GF-D8 (cell line): Measurements from ENCODE around the gene CA11.

Experiments
- DNase-seq: peaks from one replicate; lab custom pipeline; 2025; lab: John Stamatoyannopoulos, UW

CA11 gene

GRCh38 chr19:48628486-48629296, 17.3 kb downstream of the CA11 start:
- no peak for DNase-seq

GRCh38 chr19:48627865-48628314, 18.1 kb downstream of the CA11 start:
- DNase-seq = no peak

- DNase-seq = no peak
These were observed 18.7 kb downstream of the CA11 start for GRCh38 chr19:48627201-48627864.

GRCh38 chr19:48625891-48626327, 20.1 kb downstream of the CA11 start:
- no peak for DNase-seq

GRCh38 chr19:48624791-48625723, 20.9 kb downstream of the CA11 start:
- DNase-seq = no peak

GRCh38 chr19:48624067-48624594, 21.9 kb downstream of the CA11 start:
- no peak for DNase-seq

GRCh38 chr19:48623556-48624066, 22.4 kb downstream of the CA11 start:
- no peak for DNase-seq

- no peak for DNase-seq
These were observed 26.0 kb downstream of the CA11 start for GRCh38 chr19:48619692-48620585.

GRCh38 chr19:48618916-48619691, 26.9 kb downstream of the CA11 start, which contains the start of the genes RPL18 and SPHK2:
RPL18 (minus strand) TSS chr19:48619178; CDS start chr19:48619143, 35 bp downstream.
SPHK2 (plus strand) TSS chr19:48619506; CDS start chr19:48620515, 1,009 bp downstream.
- peak; percentile 99 for DNase-seq

GRCh38 chr19:48618278-48618915, 27.6 kb downstream of the CA11 start:
- DNase-seq = no peak

- no peak for DNase-seq
These were observed 28.6 kb downstream of the CA11 start for GRCh38 chr19:48617146-48617937.

GRCh38 chr19:48616491-48617056, 29.4 kb downstream of the CA11 start:
- DNase-seq = no peak

- no peak for DNase-seq
These were observed 29.9 kb downstream of the CA11 start for GRCh38 chr19:48616041-48616436.

- no peak for DNase-seq
These were observed 30.6 kb downstream of the CA11 start for GRCh38 chr19:48615231-48616040.

- DNase-seq = no peak
These were observed 31.4 kb downstream of the CA11 start, which contains the start of gene FAM83E for GRCh38 chr19:48614436-48615230. FAM83E (minus strand) TSS chr19:48615076; CDS start chr19:48613372, 1,704 bp downstream.

- DNase-seq = no peak
These were observed 32.0 kb downstream of the CA11 start for GRCh38 chr19:48613852-48614435.
